ENCODE measurements around the gene CFC1. TPM values are rescaled to one million over a fixed set of nuclear protein-coding genes. Genes with fewer than 3 reads are reported as not detected.
"Not testable (repeated sequence)": the region's sequence is repeated elsewhere in the genome, so short reads cannot be mapped to it uniquely, and the experiment has no call there.

The CFC1 gene
- polyA plus RNA-seq, 1 experiment = not detected

- POLR2A ChIA-PET; CTCF ChIA-PET; H3K4me3 ChIP-seq (ENCODE audit: low read depth, low read length); H3K9me3 ChIP-seq (ENCODE audit: control insufficient read depth, insufficient read depth, low read length); H3K27me3 ChIP-seq (ENCODE audit: control insufficient read depth, insufficient read depth, low read length); DNase-seq (ENCODE audit: low read depth, low spot score); H3K27ac ChIP-seq (ENCODE audit: low read depth, low read length): not testable (repeated sequence)
These were observed 21.8 kb downstream of the CFC1 start for GRCh38 chr2:130577559-130577958.

- CTCF ChIA-PET; H3K27ac ChIP-seq (ENCODE audit: low read depth, low read length): not testable (repeated sequence)
These were observed 23.1 kb downstream of the CFC1 start for GRCh38 chr2:130576209-130576784.

GRCh38 chr2:130574230-130574629 lies 25.1 kb downstream of the CFC1 start:
- POLR2A ChIA-PET; H3K9me3 ChIP-seq (ENCODE audit: control insufficient read depth, insufficient read depth, low read length); H3K4me3 ChIP-seq (ENCODE audit: low read depth, low read length); H3K27me3 ChIP-seq (ENCODE audit: control insufficient read depth, insufficient read depth, low read length); CTCF ChIA-PET; DNase-seq (ENCODE audit: low read depth, low spot score); H3K27ac ChIP-seq (ENCODE audit: low read depth, low read length): not testable (repeated sequence)

More at GRCh38 chr2:130576209-130576784, 23.1 kb downstream of the CFC1 start:
- H3K9me3 ChIP-seq (ENCODE audit: control insufficient read depth, insufficient read depth, low read length); POLR2A ChIA-PET; H3K4me3 ChIP-seq (ENCODE audit: low read depth, low read length); DNase-seq (ENCODE audit: low read depth, low spot score); H3K27me3 ChIP-seq (ENCODE audit: control insufficient read depth, insufficient read depth, low read length): not testable (repeated sequence)

- H3K27ac ChIP-seq (ENCODE audit: low read depth, low read length); POLR2A ChIA-PET; CTCF ChIA-PET: not testable (repeated sequence)
These were observed 27.4 kb downstream of the CFC1 start for GRCh38 chr2:130571929-130572328.

GRCh38 chr2:130566165-130566564 lies 33.2 kb downstream of the CFC1 start:
- H3K4me3 ChIP-seq (ENCODE audit: low read depth, low read length); H3K27me3 ChIP-seq (ENCODE audit: control insufficient read depth, insufficient read depth, low read length); DNase-seq (ENCODE audit: low read depth, low spot score); H3K9me3 ChIP-seq (ENCODE audit: control insufficient read depth, insufficient read depth, low read length); H3K27ac ChIP-seq (ENCODE audit: low read depth, low read length); POLR2A ChIA-PET; CTCF ChIA-PET: not testable (repeated sequence)

More at GRCh38 chr2:130571929-130572328, 27.4 kb downstream of the CFC1 start:
- H3K9me3 ChIP-seq (ENCODE audit: control insufficient read depth, insufficient read depth, low read length); DNase-seq (ENCODE audit: low read depth, low spot score); H3K4me3 ChIP-seq (ENCODE audit: low read depth, low read length); H3K27me3 ChIP-seq (ENCODE audit: control insufficient read depth, insufficient read depth, low read length): not testable (repeated sequence)

GRCh38 chr2:130556441-130556840 lies 42.9 kb downstream of the CFC1 start:
- POLR2A ChIA-PET; H3K4me3 ChIP-seq (ENCODE audit: low read depth, low read length); CTCF ChIA-PET; H3K9me3 ChIP-seq (ENCODE audit: control insufficient read depth, insufficient read depth, low read length); H3K27me3 ChIP-seq (ENCODE audit: control insufficient read depth, insufficient read depth, low read length); H3K27ac ChIP-seq (ENCODE audit: low read depth, low read length); DNase-seq (ENCODE audit: low read depth, low spot score): not testable (repeated sequence)

GRCh38 chr2:130554178-130554577 lies 45.2 kb downstream of the CFC1 start:
- H3K27ac ChIP-seq (ENCODE audit: low read depth, low read length); DNase-seq (ENCODE audit: low read depth, low spot score); CTCF ChIA-PET: not testable (repeated sequence)

GRCh38 chr2:130549475-130549874 lies 49.9 kb downstream of the CFC1 start:
- H3K27me3 ChIP-seq (ENCODE audit: control insufficient read depth, insufficient read depth, low read length); DNase-seq (ENCODE audit: low read depth, low spot score); H3K27ac ChIP-seq (ENCODE audit: low read depth, low read length); CTCF ChIA-PET; H3K9me3 ChIP-seq (ENCODE audit: control insufficient read depth, insufficient read depth, low read length); POLR2A ChIA-PET; H3K4me3 ChIP-seq (ENCODE audit: low read depth, low read length): not testable (repeated sequence)

More at GRCh38 chr2:130554178-130554577, 45.2 kb downstream of the CFC1 start:
- H3K9me3 ChIP-seq (ENCODE audit: control insufficient read depth, insufficient read depth, low read length); POLR2A ChIA-PET; H3K27me3 ChIP-seq (ENCODE audit: control insufficient read depth, insufficient read depth, low read length); H3K4me3 ChIP-seq (ENCODE audit: low read depth, low read length): not testable (repeated sequence)

GRCh38 chr2:130548418-130548817 lies 51.0 kb downstream of the CFC1 start:
- H3K4me3 ChIP-seq (ENCODE audit: low read depth, low read length); DNase-seq (ENCODE audit: low read depth, low spot score); H3K9me3 ChIP-seq (ENCODE audit: control insufficient read depth, insufficient read depth, low read length); POLR2A ChIA-PET; H3K27ac ChIP-seq (ENCODE audit: low read depth, low read length); CTCF ChIA-PET; H3K27me3 ChIP-seq (ENCODE audit: control insufficient read depth, insufficient read depth, low read length): not testable (repeated sequence)

GRCh38 chr2:130544978-130545377 lies 54.4 kb downstream of the CFC1 start:
- POLR2A ChIA-PET; CTCF ChIA-PET; H3K27me3 ChIP-seq (ENCODE audit: control insufficient read depth, insufficient read depth, low read length); H3K4me3 ChIP-seq (ENCODE audit: low read depth, low read length); DNase-seq (ENCODE audit: low read depth, low spot score); H3K27ac ChIP-seq (ENCODE audit: low read depth, low read length); H3K9me3 ChIP-seq (ENCODE audit: control insufficient read depth, insufficient read depth, low read length): not testable (repeated sequence)

GRCh38 chr2:130543785-130544528 lies 55.4 kb downstream of the CFC1 start:
- H3K27ac ChIP-seq (ENCODE audit: low read depth, low read length); CTCF ChIA-PET; H3K9me3 ChIP-seq (ENCODE audit: control insufficient read depth, insufficient read depth, low read length); DNase-seq (ENCODE audit: low read depth, low spot score); H3K27me3 ChIP-seq (ENCODE audit: control insufficient read depth, insufficient read depth, low read length); H3K4me3 ChIP-seq (ENCODE audit: low read depth, low read length); POLR2A ChIA-PET: not testable (repeated sequence)

GRCh38 chr2:130542789-130543188 lies 56.6 kb downstream of the CFC1 start:
- DNase-seq (ENCODE audit: low read depth, low spot score); H3K4me3 ChIP-seq (ENCODE audit: low read depth, low read length); H3K27ac ChIP-seq (ENCODE audit: low read depth, low read length); H3K9me3 ChIP-seq (ENCODE audit: control insufficient read depth, insufficient read depth, low read length); H3K27me3 ChIP-seq (ENCODE audit: control insufficient read depth, insufficient read depth, low read length); CTCF ChIA-PET; POLR2A ChIA-PET: not testable (repeated sequence)
